K562 (cell line): Measurements from ENCODE around the gene FSCN2. TPM values are rescaled to one million over a fixed set of nuclear protein-coding genes. Genes with fewer than 3 reads are reported as not detected.

ENCODE experiments used
- ARID1B ChIP-seq: fragments of 450-650 bp; IDR thresholded peaks from 2 replicates; pipeline ENCODE4 v1.6.1; 2016; ENCODE audit warnings: antibody characterized with exemption, mild to moderate bottlenecking, inconsistent platforms
- BCOR ChIP-seq: fragments of 450-650 bp; IDR thresholded peaks from 2 replicates; pipeline ENCODE4 v1.6.1; 2016
- BRCA1 ChIP-seq, 2 experiments: fragments of 450-650 bp in 1 of 2; sonication (generic) in 1 of 2; formaldehyde crosslinking in 1 of 2; IDR thresholded peaks; 2 replicates each; pipeline versions ENCODE4 v1.5.0 to v1.6.1; 2017 to 2020; ENCODE audit warnings: mild to moderate bottlenecking in 1 of 2, missing genetic modification reagents in 1 of 2
- C11orf30 ChIP-seq: fragments of 450-650 bp; IDR thresholded peaks from 2 replicates; pipeline ENCODE4 v1.6.1; 2016; ENCODE audit warnings: low read depth, mild to moderate bottlenecking
- CHD4 ChIP-seq: fragments of 200-600 bp; sonication (generic); IDR thresholded peaks from 3 replicates; pipeline ENCODE4 v1.6.1; 2012; ENCODE audit warnings: low read depth, mild to moderate bottlenecking, mixed read lengths, low read length, inconsistent platforms; ENCODE audit not compliant: insufficient read depth, insufficient replicate concordance, poor library complexity, severe bottlenecking
- FOS ChIP-seq: IDR thresholded peaks from 3 replicates; pipeline ENCODE4 v1.6.1; 2011; ENCODE audit not compliant: insufficient read length; ENCODE audit errors: extremely low read depth
- FOXA3 ChIP-seq, 2 experiments: fragments of 450-650 bp in 1 of 2; sonication (generic) in 1 of 2; formaldehyde crosslinking; IDR thresholded peaks in 1 of 2; conservative IDR thresholded peaks in 1 of 2; 2 replicates each; pipeline versions ENCODE4 v1.4.0 to v1.8.0; 2020 to 2022; ENCODE audit warnings: mild to moderate bottlenecking in 2 of 2, missing genetic modification reagents in 1 of 2
- HDAC8 ChIP-seq: fragments of 450-650 bp; IDR thresholded peaks from 2 replicates; pipeline ENCODE4 v1.6.1; 2016; ENCODE audit warnings: mild to moderate bottlenecking, missing genetic modification characterization, moderate library complexity, missing compliant biosample characterization
- HOXB6 ChIP-seq: fragments of 250-450 bp; sonication (Bioruptor Pico); IDR thresholded peaks from 2 replicates; pipeline ENCODE4 v1.5.1; 2022; ENCODE audit warnings: mild to moderate bottlenecking, borderline replicate concordance
- MAFG ChIP-seq: fragments of 450-650 bp; conservative IDR thresholded peaks from 2 replicates; pipeline ENCODE4 v1.6.1; 2016; ENCODE audit warnings: missing genetic modification characterization, missing compliant biosample characterization
- MCM2 ChIP-seq: fragments of 450-650 bp; IDR thresholded peaks from 2 replicates; pipeline ENCODE4 v1.6.1; 2017; ENCODE audit warnings: low read depth, mild to moderate bottlenecking
- MYBL2 ChIP-seq, 2 experiments: fragments of 450-650 bp in 1 of 2; sonication (generic) in 1 of 2; formaldehyde crosslinking in 1 of 2; IDR thresholded peaks; 2 replicates each; pipeline versions ENCODE4 v1.6.1 to v1.8.1; 2017 to 2022; ENCODE audit warnings: borderline replicate concordance in 1 of 2, inconsistent platforms in 1 of 2, low read depth in 1 of 2, mild to moderate bottlenecking in 1 of 2, missing genetic modification reagents in 1 of 2, moderate library complexity in 1 of 2
- NFRKB ChIP-seq: fragments of 450-650 bp; IDR thresholded peaks from 2 replicates; pipeline ENCODE4 v1.6.1; 2016; ENCODE audit warnings: low read depth
- PCBP1 ChIP-seq: fragments of 200-400 bp; formaldehyde crosslinking; IDR thresholded peaks from 2 replicates; pipeline ENCODE4 v1.6.1; 2018; ENCODE audit warnings: mild to moderate bottlenecking, low read depth, low read length; ENCODE audit not compliant: poor library complexity, severe bottlenecking
- RBM25 ChIP-seq: fragments of 200-400 bp; formaldehyde crosslinking; IDR thresholded peaks from 2 replicates; pipeline ENCODE4 v1.6.1; 2018; ENCODE audit warnings: low read length, low read depth, moderate library complexity; ENCODE audit not compliant: severe bottlenecking
- SP1 ChIP-seq: sonication (generic); formaldehyde crosslinking; IDR thresholded peaks from 2 replicates; pipeline ENCODE4 v1.8.1; 2022; ENCODE audit warnings: mild to moderate bottlenecking, missing genetic modification reagents
- SRSF9 ChIP-seq: fragments of 200-400 bp; formaldehyde crosslinking; IDR thresholded peaks from 2 replicates; pipeline ENCODE4 v1.6.1; 2017; ENCODE audit warnings: low read depth, low read length, borderline replicate concordance
- U2AF2 ChIP-seq: fragments of 200-400 bp; formaldehyde crosslinking; optimal IDR thresholded peaks from 2 replicates; pipeline ENCODE3; 2017; ENCODE audit warnings: low read depth, mild to moderate bottlenecking, low read length
- ZFX ChIP-seq: sonication (generic); formaldehyde crosslinking; IDR thresholded peaks from 2 replicates; pipeline ENCODE4 v1.8.0; 2022; ENCODE audit warnings: mild to moderate bottlenecking, missing genetic modification reagents, moderate library complexity
- polyA plus RNA-seq, 8 experiments: library from polyadenylated mRNA; depleted of rRNA in 4 of 8; stranded (reverse) in 5 of 8; unstranded in 3 of 8; fragments of >200 nt; fragmentation: Nextera tagmentation in 2 of 8; fragmentation: Illumina TruSeq in 1 of 8; extraction: Ambion mirVana in 2 of 8; extraction: Trizol in 1 of 8; gene quantifications; 2 replicates each; pipeline versions ENCODE4 v1.2.1 to v1.2.3, GENCODE V29; 2011 to 2014; ENCODE audit warnings: inconsistent platforms in 1 of 8, missing spikeins in 1 of 8
- total RNA-seq, 7 experiments: library from RNA; depleted of rRNA in 6 of 7; stranded (reverse); fragments of >200 nt in 6 of 7; fragmentation: Illumina TruSeq in 2 of 7; extraction: Trizol in 2 of 7; gene quantifications; 2 replicates each; pipeline versions ENCODE4 v1.2.1 to v1.2.3, GENCODE V29; 2011 to 2021; ENCODE audit warnings: low replicate concordance in 1 of 7
- TF ChIP-seq, protein P1 (sequence below): IDR thresholded peaks from 2 replicates; pipeline ENCODE4 v1.6.1; 2012; ENCODE audit warnings: low read depth, low read length, improper control_type of control experiment, borderline replicate concordance
- TF ChIP-seq, protein P2 (sequence below): fragments of 450-650 bp; formaldehyde crosslinking; IDR thresholded peaks from 2 replicates; pipeline ENCODE4 v1.4.0; 2020; ENCODE audit warnings: mild to moderate bottlenecking, moderate library complexity
- TF ChIP-seq, protein P3 (sequence below): fragments of 250-450 bp; sonication (Bioruptor Pico); IDR thresholded peaks from 2 replicates; pipeline ENCODE4 v1.5.1; 2021; ENCODE audit warnings: mild to moderate bottlenecking

The FSCN2 gene
- total and polyA plus RNA-seq, 9 of the 15 experiments (the other 6 are each of a cell fraction or from before 2014, with no cell fraction given): 0.08 TPM; not detected in 8

DNA sequence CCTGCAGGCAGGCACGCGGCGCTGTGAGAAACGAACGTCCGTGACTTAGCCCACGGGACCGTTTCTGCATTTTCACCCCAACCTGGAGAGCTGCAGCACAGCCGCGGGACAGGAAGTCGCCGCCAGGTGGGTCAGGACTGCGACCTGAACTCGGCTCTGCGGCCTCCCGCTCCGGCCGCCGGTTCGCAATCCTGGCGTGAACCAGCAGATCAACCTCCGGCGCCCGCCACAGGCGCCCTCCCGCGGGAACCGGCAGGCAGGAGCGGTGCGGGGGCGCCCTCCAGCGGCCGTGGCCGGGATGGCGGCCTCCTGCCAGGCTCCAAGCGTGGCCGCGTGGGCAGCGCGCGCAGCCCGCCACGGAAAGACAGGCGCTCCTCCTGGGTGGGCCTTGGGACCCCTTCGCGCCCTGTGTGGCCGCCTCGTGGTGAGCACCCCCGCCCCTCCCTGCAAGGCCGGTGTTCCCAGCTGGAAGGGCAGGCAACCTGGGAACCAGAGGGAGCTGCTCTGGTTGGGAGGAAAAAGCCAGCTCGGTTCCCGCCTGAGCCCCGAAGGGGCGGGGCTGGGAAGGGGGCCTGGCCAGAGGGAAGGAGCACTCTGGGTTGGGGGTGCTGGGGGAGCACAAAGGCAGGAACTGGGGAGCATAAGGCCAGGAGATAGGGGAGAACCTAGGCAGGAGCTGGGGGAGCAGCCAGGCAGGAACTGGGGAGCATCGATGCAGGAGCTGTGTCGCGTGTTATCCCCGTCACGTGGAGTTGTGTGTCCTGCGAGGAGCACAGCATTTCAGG is 43.8 kb upstream of the FSCN2 start (continued):
- TF ChIP-seq, protein P1, sequence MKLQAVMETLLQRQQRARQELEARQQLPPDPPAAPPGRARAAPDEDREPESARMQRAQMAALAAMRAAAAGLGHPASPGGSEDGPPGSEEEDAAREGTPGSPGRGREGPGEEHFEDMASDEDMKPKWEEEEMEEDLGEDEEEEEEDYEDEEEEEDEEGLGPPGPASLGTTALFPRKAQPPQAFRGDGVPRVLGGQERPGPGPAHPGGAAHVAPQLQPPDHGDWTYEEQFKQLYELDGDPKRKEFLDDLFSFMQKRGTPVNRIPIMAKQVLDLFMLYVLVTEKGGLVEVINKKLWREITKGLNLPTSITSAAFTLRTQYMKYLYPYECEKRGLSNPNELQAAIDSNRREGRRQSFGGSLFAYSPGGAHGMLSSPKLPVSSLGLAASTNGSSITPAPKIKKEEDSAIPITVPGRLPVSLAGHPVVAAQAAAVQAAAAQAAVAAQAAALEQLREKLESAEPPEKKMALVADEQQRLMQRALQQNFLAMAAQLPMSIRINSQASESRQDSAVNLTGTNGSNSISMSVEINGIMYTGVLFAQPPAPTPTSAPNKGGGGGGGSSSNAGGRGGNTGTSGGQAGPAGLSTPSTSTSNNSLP: no peak
- TF ChIP-seq FOXA3 (CRISPR knock-in tag; conservative IDR thresholded peaks at IDR 0.05 in 1 of 2, IDR thresholded peaks at IDR 0.05 in 1 of 2) (peak in 1 of 2 experiments; percentile 45; a peak in 1 of 4 replicates), HOXB6 (no peak), C11orf30 (0 out of 2 replicates have a peak, but pooled peaks have one; percentile 15), FOS (no peak), MCM2 (no peak), BRCA1 (IDR thresholded peaks at IDR 0.05) (no peak), BRCA1 (CRISPR knock-in tag; IDR thresholded peaks at IDR 0.05) (no peak), MYBL2 (IDR thresholded peaks at IDR 0.05; ENCODE audit: low read depth) (no peak), MYBL2 (CRISPR knock-in tag; IDR thresholded peaks at IDR 0.05; ENCODE audit: borderline replicate concordance) (no peak), ARID1B (no peak; the same call in 1 of the 2 replicates), HDAC8 (tag) (peak; percentile 63; the same call in 1 of the 2 replicates), U2AF2 (no peak), SRSF9 (no peak), MAFG (tag) (no peak), ZFX (CRISPR knock-in tag) (peak; percentile 78), SP1 (peak; percentile 78), CHD4 (no peak), NFRKB (no peak), BCOR (no peak), RBM25 (peak; percentile 69), PCBP1 (no peak)
- TF ChIP-seq, protein P2, sequence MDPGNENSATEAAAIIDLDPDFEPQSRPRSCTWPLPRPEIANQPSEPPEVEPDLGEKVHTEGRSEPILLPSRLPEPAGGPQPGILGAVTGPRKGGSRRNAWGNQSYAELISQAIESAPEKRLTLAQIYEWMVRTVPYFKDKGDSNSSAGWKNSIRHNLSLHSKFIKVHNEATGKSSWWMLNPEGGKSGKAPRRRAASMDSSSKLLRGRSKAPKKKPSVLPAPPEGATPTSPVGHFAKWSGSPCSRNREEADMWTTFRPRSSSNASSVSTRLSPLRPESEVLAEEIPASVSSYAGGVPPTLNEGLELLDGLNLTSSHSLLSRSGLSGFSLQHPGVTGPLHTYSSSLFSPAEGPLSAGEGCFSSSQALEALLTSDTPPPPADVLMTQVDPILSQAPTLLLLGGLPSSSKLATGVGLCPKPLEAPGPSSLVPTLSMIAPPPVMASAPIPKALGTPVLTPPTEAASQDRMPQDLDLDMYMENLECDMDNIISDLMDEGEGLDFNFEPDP (CRISPR knock-in tag): no peak
- TF ChIP-seq, protein P3, sequence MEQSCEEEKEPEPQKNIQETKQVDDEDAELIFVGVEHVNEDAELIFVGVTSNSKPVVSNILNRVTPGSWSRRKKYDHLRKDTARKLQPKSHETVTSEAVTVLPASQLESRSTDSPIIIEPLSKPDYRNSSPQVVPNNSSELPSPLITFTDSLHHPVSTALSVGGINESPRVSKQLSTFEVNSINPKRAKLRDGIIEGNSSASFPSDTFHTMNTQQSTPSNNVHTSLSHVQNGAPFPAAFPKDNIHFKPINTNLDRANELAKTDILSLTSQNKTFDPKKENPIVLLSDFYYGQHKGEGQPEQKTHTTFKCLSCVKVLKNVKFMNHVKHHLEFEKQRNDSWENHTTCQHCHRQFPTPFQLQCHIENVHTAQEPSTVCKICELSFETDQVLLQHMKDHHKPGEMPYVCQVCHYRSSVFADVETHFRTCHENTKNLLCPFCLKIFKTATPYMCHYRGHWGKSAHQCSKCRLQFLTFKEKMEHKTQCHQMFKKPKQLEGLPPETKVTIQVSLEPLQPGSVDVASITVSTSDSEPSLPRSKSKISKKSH: no peak
